DND-41 (cell line): ENCODE results near the gene VAC14.

Experiments
- ATAC-seq: fragments of 200-7000 bp; cut with Tn5 transposase; 3 replicates; pipeline ENCODE4 v1.9.1; 2021; ENCODE audit warnings: low read depth; ENCODE audit not compliant: insufficient read depth
- DNase-seq: peaks from one replicate; pipeline ENCODE4 v3.0.0-alpha.2; 2020
- H2AFZ ChIP-seq: 2 replicates; pipeline ENCODE4 v1.6.0; 2012; ENCODE audit warnings: low read depth, low read length
- H3K27ac ChIP-seq: 2 replicates; pipeline ENCODE4 v1.5.1; 2012; ENCODE audit warnings: low read length, inconsistent platforms
- H3K27me3 ChIP-seq: fragments of 200-600 bp; sonication (generic); 2 replicates; pipeline ENCODE4 v1.6.0; 2012; ENCODE audit warnings: low read length, mild to moderate bottlenecking, inconsistent platforms; ENCODE audit not compliant: insufficient read depth, poor library complexity
- H3K36me3 ChIP-seq: 2 replicates; pipeline ENCODE4 v1.5.1; 2012; ENCODE audit warnings: low read length, inconsistent platforms; ENCODE audit not compliant: insufficient read depth
- H3K4me1 ChIP-seq: 2 replicates; pipeline ENCODE4 v1.5.1; 2012; ENCODE audit warnings: mild to moderate bottlenecking, low read length; ENCODE audit not compliant: insufficient read depth
- H3K4me2 ChIP-seq: 2 replicates; pipeline ENCODE4 v1.6.0; 2012; ENCODE audit warnings: mild to moderate bottlenecking, moderate library complexity, low read length, inconsistent platforms; ENCODE audit not compliant: insufficient read depth
- H3K4me3 ChIP-seq, 2 experiments: fragments of 200-600 bp in 1 of 2; shearing (Covaris generic) in 1 of 2; 2 replicates each; pipeline ENCODE4 v1.5.1; 2012 to 2016; ENCODE audit warnings: inconsistent platforms in 2 of 2, low read length in 2 of 2, mild to moderate bottlenecking in 2 of 2, low read depth in 1 of 2, moderate library complexity in 1 of 2
- H3K79me2 ChIP-seq: 2 replicates; pipeline ENCODE4 v1.6.0; 2012; ENCODE audit warnings: low read length, inconsistent platforms; ENCODE audit not compliant: insufficient read depth
- H3K9ac ChIP-seq: 2 replicates; pipeline ENCODE4 v1.6.0; 2012; ENCODE audit warnings: low read depth, mild to moderate bottlenecking, inconsistent platforms, low read length, moderate library complexity
- H3K9me3 ChIP-seq: 2 replicates; pipeline ENCODE4 v1.5.1; 2012; ENCODE audit warnings: low read length, moderate library complexity, mild to moderate bottlenecking, inconsistent platforms; ENCODE audit not compliant: insufficient read depth, severe bottlenecking
- H4K20me1 ChIP-seq: 2 replicates; pipeline ENCODE4 v1.6.0; 2012; ENCODE audit warnings: low read length; ENCODE audit not compliant: insufficient read depth
- CTCF ChIP-seq: IDR thresholded peaks from 2 replicates; pipeline ENCODE4 v1.5.1; 2012; ENCODE audit warnings: borderline replicate concordance, low read length, moderate library complexity, mild to moderate bottlenecking; ENCODE audit not compliant: poor library complexity, severe bottlenecking; ENCODE audit errors: extremely low read depth
- EZH2 ChIP-seq: IDR thresholded peaks from 3 replicates; pipeline ENCODE4 v1.6.1; 2012; ENCODE audit warnings: borderline replicate concordance, low read depth, mild to moderate bottlenecking, moderate library complexity, low read length, inconsistent platforms; ENCODE audit not compliant: severe bottlenecking

The VAC14 gene

GRCh38 chr16:70793851-70794502, 7.0 kb downstream of the VAC14 start:
- H3K36me3 ChIP-seq, result peaks cover 6% of the 10 kb centered on the region; the same call in 1 of the 2 replicates
- H3K9ac ChIP-seq, result no peak overlapping the region
- H3K9me3 ChIP-seq, result no peaks in the 10 kb centered on the region
- no peak overlapping the region for H3K27ac ChIP-seq
- no peak overlapping the region for H3K4me2 ChIP-seq
- H3K79me2 ChIP-seq, result peaks cover 83% of the 10 kb centered on the region
- peaks cover 61% of the 10 kb centered on the region; the same call in 1 of the 2 replicates for H4K20me1 ChIP-seq
- DNase-seq, result no peak
- no peak for ATAC-seq
- no peak overlapping the region for H3K4me3 ChIP-seq
- no peak overlapping the region for H2AFZ ChIP-seq
- no peak for TF ChIP-seq CTCF
- no peak for TF ChIP-seq EZH2
- H3K4me1 ChIP-seq, result peaks cover 11% of the 10 kb centered on the region
- no peaks in the 10 kb centered on the region for H3K27me3 ChIP-seq

GRCh38 chr16:70790815-70791214, 10.1 kb downstream of the VAC14 start:
- Histone ChIP-seq H3K9ac (no peak overlapping the region), H2AFZ (no peak overlapping the region), H3K4me2 (no peak overlapping the region), H3K27ac (no peak overlapping the region), H3K4me3 (no peak overlapping the region), H3K36me3 (peaks cover 12% of the 10 kb centered on the region), H3K27me3 (no peaks in the 10 kb centered on the region), H3K9me3 (no peaks in the 10 kb centered on the region), H3K79me2 (peaks cover 64% of the 10 kb centered on the region), H4K20me1 (peaks cover 82% of the 10 kb centered on the region), H3K4me1 (no peaks in the 10 kb centered on the region)
- DNase-seq, result no peak
- no peak for ATAC-seq
- TF ChIP-seq EZH2 (no peak), CTCF (no peak)

- H3K27ac ChIP-seq, result no peak overlapping the region
- no peak overlapping the region for H3K4me2 ChIP-seq
- H3K79me2 ChIP-seq, result peaks cover 57% of the 10 kb centered on the region
Observed at GRCh38 chr16:70789595-70790447, 11.1 kb downstream of the VAC14 start.

More at GRCh38 chr16:70789595-70790447, 11.1 kb downstream of the VAC14 start:
- Histone ChIP-seq H3K36me3 (peaks cover 22% of the 10 kb centered on the region), H4K20me1 (peaks cover 83% of the 10 kb centered on the region), H2AFZ (no peak overlapping the region), H3K27me3 (no peaks in the 10 kb centered on the region), H3K4me3 (no peak overlapping the region), H3K9me3 (no peaks in the 10 kb centered on the region), H3K4me1 (no peaks in the 10 kb centered on the region), H3K9ac (no peak overlapping the region)
- ATAC-seq (no peak), DNase-seq (no peak)
- no peak for TF ChIP-seq CTCF
- no peak for TF ChIP-seq EZH2
